A673 (cell line): ENCODE data around the gene INHBC. TPM values are rescaled to one million over a fixed set of nuclear protein-coding genes. Genes with fewer than 3 reads are reported as not detected.

ENCODE experiments used
- BruUV-seq: library from RNA; stranded (reverse); fragments of 400-500 nt; replicated peaks from 2 replicates; lab custom pipeline; 2021; lab: Mats Ljungman, UMichigan
- CTCF ChIA-PET: fragments of 300-600 bp; sonication (Branson Sonifier 250); formaldehyde crosslinking; loops from one replicate; lab custom pipeline; 2022; ENCODE audit warnings: antibody characterized with exemption; lab: Charles Lee
- POLR2A ChIA-PET: fragments of 300-600 bp; sonication (Branson Sonifier 250); formaldehyde crosslinking; loops from one replicate; lab custom pipeline; 2022; ENCODE audit warnings: antibody characterized with exemption; ENCODE audit not compliant: low non-redundant PET; lab: Charles Lee
- DNase-seq: peaks from one replicate; pipeline ENCODE4 v3.0.0-alpha.2; 2015; ENCODE audit warnings: low spot score
- H3K27ac ChIP-seq: fragments of 200-600 bp; sonication (generic); 2 replicates; pipeline ENCODE4 v1.5.1; 2016; ENCODE audit warnings: mixed run types, low read depth, mild to moderate bottlenecking, mixed read lengths, antibody characterized with exemption, low read length; ENCODE audit not compliant: poor library complexity, severe bottlenecking
- H3K27me3 ChIP-seq: fragments of 200-600 bp; sonication (generic); replicated peaks from 2 replicates; pipeline ENCODE4 v1.6.1; 2017; ENCODE audit warnings: mixed run types, low read depth, mild to moderate bottlenecking, mixed read lengths, antibody characterized with exemption, low read length; ENCODE audit not compliant: insufficient read depth, poor library complexity
- H3K36me3 ChIP-seq: fragments of 200-600 bp; sonication (generic); 2 replicates; pipeline ENCODE4 v1.6.1; 2016; ENCODE audit warnings: mixed run types, mild to moderate bottlenecking, mixed read lengths, antibody characterized with exemption, low read length; ENCODE audit not compliant: insufficient read depth, poor library complexity, severe bottlenecking
- H3K4me1 ChIP-seq: fragments of 200-600 bp; sonication (generic); 2 replicates; pipeline ENCODE4 v1.6.1; 2017; ENCODE audit warnings: mixed run types, mild to moderate bottlenecking, mixed read lengths, antibody characterized with exemption, low read length; ENCODE audit not compliant: insufficient read depth, poor library complexity, severe bottlenecking
- H3K4me3 ChIP-seq: fragments of 200-600 bp; sonication (generic); 2 replicates; pipeline ENCODE4 v1.5.1; 2016; ENCODE audit warnings: low read depth, mixed run types, mild to moderate bottlenecking, mixed read lengths, low read length; ENCODE audit not compliant: poor library complexity, severe bottlenecking
- H3K9me3 ChIP-seq: fragments of 200-600 bp; sonication (generic); 2 replicates; pipeline ENCODE4 v1.6.1; 2016; ENCODE audit warnings: mixed run types, low read depth, mild to moderate bottlenecking, mixed read lengths, antibody characterized with exemption, low read length; ENCODE audit not compliant: poor library complexity, severe bottlenecking
- EZH2 ChIP-seq: fragments of 200-600 bp; sonication (generic); IDR thresholded peaks from 2 replicates; pipeline ENCODE4 v1.6.1; 2017; ENCODE audit warnings: borderline replicate concordance, low read depth, mild to moderate bottlenecking, mixed read lengths, antibody characterized with exemption, low read length; ENCODE audit not compliant: poor library complexity, severe bottlenecking
- intact Hi-C: fragments of 100-400 bp; cut with micrococcal nuclease; formaldehyde crosslinking; loops from one replicate; pipeline ENCODE4 v1.10.0; 2022; ENCODE audit not compliant: unreplicated experiment
- total RNA-seq: library from RNA; stranded (reverse); gene quantifications from 2 replicates; pipeline ENCODE4 v1.2.3, GENCODE V29; 2021
- TF ChIP-seq, protein P1 (sequence below): fragments of 300-800, 200-600 bp; sonication (generic); conservative IDR thresholded peaks from 2 replicates; pipeline ENCODE4 v1.5.1; 2017; ENCODE audit warnings: low read depth, mild to moderate bottlenecking, antibody characterized with exemption, low read length, moderate library complexity, mixed read lengths

INHBC gene
- total RNA-seq, 1 experiment from 2014 or later, result not detected

DNA sequence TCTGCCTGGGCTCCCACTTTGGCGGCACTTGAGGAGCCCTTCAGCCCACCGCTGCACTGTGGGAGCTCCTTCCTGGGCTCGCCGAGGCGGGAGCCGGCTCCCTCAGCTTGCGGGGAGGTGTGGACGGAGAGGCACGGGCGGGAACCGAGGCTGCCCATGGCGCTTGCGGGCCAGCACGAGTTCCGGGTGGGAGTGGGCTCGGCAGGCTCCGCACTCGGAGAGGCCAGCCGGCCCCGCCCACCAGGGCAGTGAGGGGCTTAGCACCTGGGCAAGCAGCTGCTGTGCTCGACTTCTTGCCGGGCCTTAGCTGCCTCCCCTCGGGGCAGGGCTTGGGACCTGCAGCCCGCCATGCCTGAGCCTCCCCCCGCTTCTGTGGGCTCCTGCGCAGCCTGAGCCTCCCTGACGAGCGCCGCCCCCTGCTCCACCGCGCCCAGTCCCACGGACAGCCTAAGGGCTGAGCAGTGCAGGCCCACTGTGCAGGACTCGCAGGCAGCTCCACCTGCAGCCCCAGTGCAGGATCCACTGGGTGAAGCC lies 48.3 kb upstream of the INHBC start:
- Histone ChIP-seq H3K4me3 (no peak overlapping the region), H3K27ac (no peak overlapping the region), H3K27me3 (no peaks in the 10 kb centered on the region), H3K36me3 (peaks cover 5% of the 10 kb centered on the region), H3K4me1 (no peaks in the 10 kb centered on the region), H3K9me3 (no peaks in the 10 kb centered on the region)
- no peak for DNase-seq
- BruUV-seq, result no TSS peak
- ChIA-PET CTCF (interaction anchor here (0.6 kb wide), 1 partner anchor 78 kb away, joined by 7 read pairs; no protein-coding TSS in a partner anchor), POLR2A (no interaction called here)
- TF ChIP-seq, protein P1, sequence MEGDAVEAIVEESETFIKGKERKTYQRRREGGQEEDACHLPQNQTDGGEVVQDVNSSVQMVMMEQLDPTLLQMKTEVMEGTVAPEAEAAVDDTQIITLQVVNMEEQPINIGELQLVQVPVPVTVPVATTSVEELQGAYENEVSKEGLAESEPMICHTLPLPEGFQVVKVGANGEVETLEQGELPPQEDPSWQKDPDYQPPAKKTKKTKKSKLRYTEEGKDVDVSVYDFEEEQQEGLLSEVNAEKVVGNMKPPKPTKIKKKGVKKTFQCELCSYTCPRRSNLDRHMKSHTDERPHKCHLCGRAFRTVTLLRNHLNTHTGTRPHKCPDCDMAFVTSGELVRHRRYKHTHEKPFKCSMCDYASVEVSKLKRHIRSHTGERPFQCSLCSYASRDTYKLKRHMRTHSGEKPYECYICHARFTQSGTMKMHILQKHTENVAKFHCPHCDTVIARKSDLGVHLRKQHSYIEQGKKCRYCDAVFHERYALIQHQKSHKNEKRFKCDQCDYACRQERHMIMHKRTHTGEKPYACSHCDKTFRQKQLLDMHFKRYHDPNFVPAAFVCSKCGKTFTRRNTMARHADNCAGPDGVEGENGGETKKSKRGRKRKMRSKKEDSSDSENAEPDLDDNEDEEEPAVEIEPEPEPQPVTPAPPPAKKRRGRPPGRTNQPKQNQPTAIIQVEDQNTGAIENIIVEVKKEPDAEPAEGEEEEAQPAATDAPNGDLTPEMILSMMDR, result no peak
- intact Hi-C loops, result no loop called here

DNA sequence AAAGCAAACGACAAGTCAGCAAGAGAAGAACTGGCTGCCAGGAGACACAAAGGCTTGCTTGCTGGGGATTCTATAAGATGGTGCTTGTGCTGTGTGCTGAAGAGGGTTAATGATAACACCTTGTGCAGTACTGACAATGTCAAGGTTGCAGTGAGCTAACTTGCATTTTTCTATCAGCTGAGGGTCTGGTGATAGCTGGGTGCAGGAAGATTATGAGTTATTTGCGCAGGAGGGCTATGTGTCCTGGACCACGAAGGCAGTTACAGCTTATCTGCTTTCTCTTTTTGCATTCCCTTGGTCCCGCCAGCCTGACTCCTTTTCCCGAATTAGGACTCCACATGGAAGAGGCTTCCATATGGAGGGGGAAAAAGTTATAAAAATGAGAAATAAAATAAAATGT lies 46.2 kb upstream of the INHBC start:
- H3K4me1 ChIP-seq, result no peaks in the 10 kb centered on the region
- CTCF ChIA-PET, result no interaction called here
- H3K36me3 ChIP-seq, result peaks cover 5% of the 10 kb centered on the region
- no peak overlapping the region for H3K4me3 ChIP-seq
- DNase-seq, result no peak
- no TSS peak for BruUV-seq
- POLR2A ChIA-PET, result no interaction called here
- H3K9me3 ChIP-seq, result no peaks in the 10 kb centered on the region
- H3K27ac ChIP-seq, result no peak overlapping the region
- intact Hi-C loops, result no loop called here
- TF ChIP-seq, protein P1, result no peak
- TF ChIP-seq EZH2, result no peak
- H3K27me3 ChIP-seq, result no peaks in the 10 kb centered on the region

DNA sequence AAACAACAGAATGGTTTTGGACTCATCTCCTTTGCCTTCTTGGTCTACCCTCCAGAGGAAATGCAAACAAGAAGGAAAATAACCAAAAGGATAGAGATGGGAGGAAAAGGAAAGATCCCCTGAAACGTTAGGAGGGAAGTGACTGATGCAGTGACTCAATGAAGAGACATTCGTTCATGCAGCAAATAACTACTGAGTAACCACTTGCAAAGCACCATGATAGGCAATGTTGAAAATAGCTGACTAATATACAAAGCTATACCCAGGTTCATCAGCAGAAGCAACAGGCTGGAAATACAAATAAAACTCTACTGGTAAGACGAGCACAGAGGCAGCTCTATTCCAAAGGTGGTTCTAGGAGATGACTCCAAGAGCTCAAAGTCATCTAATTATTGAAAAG lies 45.6 kb upstream of the INHBC start:
- Histone ChIP-seq H3K4me3 (no peak overlapping the region), H3K27ac (no peak overlapping the region), H3K9me3 (no peaks in the 10 kb centered on the region), H3K27me3 (no peaks in the 10 kb centered on the region), H3K36me3 (peaks cover 5% of the 10 kb centered on the region), H3K4me1 (no peaks in the 10 kb centered on the region)
- intact Hi-C loops, result no loop called here
- TF ChIP-seq, protein P1, result no peak
- TF ChIP-seq EZH2, result no peak
- ChIA-PET POLR2A (no interaction called here), CTCF (interaction anchor here (0.5 to 0.9 kb wide), 2 partner anchors 70 to 146 kb away, joined by 3 to 4 read pairs; no protein-coding TSS in a partner anchor)
- no peak for DNase-seq
- BruUV-seq, result no TSS peak
